Measurements from ENCODE around the gene CA14.
"Not testable (repeated sequence)": the region's sequence is repeated elsewhere in the genome, so short reads cannot be mapped to it uniquely, and the experiment has no call there.

Gene CA14

DNA sequence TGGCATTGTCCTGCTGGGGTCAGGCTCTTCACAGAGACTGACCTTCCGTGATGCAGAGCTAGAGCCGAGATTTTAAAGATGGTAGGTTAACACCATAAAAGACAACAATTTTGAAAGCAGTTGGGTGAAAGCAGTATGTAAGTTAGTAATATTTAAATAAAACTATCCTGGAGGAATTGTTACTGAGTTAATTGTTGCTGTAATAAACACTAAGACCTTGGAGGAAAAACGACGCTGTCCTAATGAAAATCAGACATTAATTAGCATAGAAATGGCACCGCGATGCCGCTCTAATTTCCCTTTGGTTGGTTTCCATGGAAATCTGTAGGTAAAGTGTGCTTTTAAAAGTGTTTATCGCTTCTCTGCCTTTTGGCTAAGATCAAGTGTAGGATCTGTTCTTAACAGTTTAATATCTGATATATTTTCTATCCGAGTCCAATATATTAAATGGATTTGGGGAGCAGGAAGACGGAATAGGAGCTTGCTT, 20.9 kb upstream of the CA14 start:
- no peak for DNase-seq

DNA sequence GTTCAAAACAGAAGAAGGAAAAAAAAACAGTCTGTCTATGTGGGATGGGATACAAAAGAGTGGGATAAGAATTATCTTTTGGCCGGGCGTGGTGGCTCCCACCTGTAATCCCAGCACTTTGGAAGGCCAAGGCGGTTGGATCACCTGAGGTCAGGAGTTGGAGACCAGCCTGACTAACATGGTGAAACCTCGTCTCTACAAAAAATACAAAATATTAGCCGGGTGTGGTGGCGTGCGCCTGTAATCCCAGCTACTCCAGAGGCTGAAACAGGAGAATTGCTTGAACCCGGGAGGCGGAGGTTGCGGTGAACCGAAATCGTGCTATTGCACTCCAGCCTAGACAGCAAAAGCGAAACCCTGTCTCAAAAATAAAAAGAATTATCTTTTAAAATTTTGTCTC, 20.4 kb upstream of the CA14 start:
- DNase-seq: not testable (repeated sequence)

DNA sequence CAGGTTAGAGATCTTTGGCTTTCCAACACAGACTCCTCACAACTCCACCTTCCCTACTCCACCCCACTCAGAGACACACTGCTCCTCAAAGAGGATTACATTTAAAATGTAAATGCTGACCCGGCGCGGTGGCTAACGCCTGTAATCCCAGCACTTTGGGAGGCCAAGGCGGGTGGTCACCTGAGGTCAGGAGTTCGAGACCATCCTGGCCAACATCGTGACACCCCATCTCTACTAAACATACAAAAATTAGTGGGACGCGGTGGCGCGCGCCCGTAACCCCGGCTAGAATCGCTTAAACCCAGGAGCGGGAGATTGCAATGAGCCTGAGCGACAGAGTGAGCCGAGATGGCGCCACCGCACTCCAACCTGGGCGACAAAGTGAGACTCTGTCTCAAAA, 19.8 kb upstream of the CA14 start:
- DNase-seq: no peak

DNA sequence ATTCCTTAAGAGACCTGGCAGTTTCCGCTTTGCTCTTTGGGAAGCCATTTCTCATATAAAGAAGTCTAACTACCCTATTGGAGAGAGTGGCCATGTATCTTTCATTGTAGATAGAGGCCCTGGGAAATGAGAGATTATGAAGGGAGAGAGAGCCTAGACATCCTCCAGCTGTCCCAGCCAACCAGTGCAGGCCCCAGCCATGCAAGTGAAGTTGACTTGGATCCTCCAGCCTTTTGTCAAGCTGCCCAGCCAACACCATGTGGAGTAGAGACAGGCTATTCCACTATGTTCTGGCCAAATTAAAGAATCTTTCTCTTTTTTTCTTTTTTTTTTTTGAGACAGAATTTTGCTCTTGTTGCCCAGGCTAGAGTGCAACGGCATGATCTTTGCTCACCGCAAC, 14.6 kb upstream of the CA14 start:
- no peak for DNase-seq

- no peak for DNase-seq
These were observed 7.6 kb upstream of the CA14 start for GRCh38 chr1:150249936-150250335.

DNA sequence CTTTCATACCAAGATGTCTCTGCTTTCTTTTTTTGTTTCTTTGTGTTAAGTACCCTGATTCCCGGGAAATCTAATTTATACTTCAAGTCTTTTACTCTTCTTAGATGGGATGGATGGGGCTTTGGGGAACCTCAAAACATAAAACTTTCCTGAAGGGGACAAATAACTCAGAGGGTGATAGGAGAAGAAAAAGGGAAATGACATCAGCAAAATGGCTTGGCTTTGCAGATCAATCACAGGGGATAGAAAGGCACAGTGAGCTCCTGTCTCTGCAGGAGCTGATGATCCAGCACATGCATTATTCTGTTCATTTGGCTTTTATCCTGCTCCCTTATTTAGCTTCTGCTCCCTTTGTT, 1.4 kb upstream of the CA14 start:
- no peak for DNase-seq

DNA sequence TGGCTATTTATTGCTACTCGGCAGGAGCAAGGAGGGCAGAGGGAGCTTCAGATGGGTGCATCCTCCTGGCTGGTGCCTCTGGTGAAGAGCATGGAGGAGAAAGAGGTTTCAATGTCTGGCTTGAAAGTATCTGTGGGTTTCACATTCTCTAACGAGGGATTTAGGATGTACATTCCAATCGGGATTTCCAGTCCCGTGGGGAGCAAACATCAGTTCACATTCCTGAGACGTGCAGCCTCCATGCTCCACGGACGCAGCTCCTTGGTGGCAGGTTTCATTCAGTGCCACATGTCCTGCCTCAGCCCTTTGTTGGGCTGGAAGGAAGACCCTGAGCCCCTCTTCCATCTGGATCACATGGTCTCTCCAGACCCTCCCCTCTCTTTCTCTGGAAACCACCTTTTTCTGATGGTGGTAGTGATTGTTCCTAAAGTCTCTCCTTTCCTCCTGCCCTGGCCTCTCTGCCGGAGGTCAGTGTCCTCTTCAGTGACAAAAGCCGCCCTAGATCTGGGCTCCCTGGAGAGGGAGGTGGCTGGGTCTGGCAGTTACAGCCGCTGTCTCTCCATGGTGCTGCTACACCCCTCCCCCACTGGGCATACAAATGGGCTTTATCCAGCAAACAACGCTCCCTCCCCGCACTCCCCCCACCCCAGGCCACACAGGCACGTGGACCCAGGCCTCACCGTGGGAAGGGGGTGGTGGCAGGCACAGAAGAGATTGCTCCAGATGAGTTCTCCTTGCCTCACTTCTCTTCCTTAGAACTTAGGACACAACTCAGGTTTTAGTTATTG, 826 bp upstream of the CA14 start:
- peak; percentile 68 for DNase-seq

GRCh38 chr1:150259217-150259616, 1.6 kb downstream of the CA14 start:
- no peak for DNase-seq

- DNase-seq: peak; percentile 88
These were observed 2.4 kb downstream of the CA14 start for GRCh38 chr1:150259758-150260669.

- DNase-seq: no peak
These were observed 3.8 kb downstream of the CA14 start for GRCh38 chr1:150261367-150261766.

GRCh38 chr1:150262388-150263320, 5.1 kb downstream of the CA14 start:
- no peak for DNase-seq

DNA sequence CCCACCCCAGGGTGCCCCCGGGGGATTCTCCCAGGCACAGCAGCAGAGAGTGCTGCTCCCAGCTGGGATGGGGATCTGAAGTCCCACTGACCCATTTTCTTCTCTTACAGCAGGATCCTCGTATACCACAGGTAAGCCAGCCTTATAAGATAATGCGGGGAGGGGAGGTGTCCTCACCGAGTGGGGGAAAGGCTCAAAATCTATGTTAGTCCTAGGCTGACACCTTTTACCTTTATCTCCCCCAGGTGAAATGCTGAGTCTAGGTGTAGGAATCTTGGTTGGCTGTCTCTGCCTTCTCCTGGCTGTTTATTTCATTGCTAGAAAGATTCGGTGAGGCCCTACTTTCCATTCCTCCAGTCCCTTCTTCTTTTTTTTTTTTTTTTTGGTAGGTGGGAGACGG, 6.0 kb downstream of the CA14 start:
- DNase-seq: no peak

GRCh38 chr1:150267896-150268295, 10.3 kb downstream of the CA14 start:
- no peak for DNase-seq

DNA sequence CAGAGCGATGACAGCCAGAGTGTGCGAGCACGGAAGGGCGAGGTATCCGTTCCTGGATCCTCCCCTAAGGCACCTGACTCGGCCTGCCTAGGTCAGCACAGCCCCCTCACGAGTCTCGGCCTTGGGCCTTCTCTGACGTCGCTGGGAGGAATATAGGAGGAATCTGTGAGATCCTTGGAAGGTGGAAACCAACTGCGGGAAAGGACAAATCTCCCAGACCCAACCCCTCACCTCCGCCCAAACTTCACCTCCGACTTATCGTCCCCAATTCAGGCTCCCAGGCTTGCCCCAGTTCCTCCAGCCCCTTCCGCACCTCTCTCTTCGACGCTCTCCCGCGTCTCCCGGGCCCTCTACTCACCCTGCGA, 10.7 kb downstream of the CA14 start:
- no peak for DNase-seq

GRCh38 chr1:150268705-150269403, 11.3 kb downstream of the CA14 start, which contains the start of gene APH1A:
TSS of gene APH1A (minus strand) at chr1:150269016. CDS start at chr1:150268810, 206 bp downstream.
- peak; percentile 98 for DNase-seq

DNA sequence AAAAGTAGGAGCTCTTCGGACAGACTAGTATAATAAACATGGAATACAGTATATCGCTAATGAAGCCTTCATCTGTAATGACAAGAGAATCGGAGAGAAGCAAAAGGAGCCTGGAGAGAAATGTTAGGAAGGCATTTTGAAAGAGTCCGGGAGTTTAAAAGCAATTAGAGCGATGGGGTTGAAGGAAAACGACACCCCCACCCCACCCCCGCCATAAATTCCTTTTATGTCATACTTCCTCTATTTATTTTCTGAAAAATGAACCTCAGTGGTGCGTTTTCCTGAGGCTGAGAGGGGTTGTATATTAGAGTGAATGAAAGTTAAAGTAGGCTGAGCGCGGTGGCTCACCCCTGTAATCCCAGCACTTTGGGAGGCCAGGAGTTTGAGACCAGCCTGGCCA, 11.9 kb downstream of the CA14 start:
- no peak for DNase-seq

DNA sequence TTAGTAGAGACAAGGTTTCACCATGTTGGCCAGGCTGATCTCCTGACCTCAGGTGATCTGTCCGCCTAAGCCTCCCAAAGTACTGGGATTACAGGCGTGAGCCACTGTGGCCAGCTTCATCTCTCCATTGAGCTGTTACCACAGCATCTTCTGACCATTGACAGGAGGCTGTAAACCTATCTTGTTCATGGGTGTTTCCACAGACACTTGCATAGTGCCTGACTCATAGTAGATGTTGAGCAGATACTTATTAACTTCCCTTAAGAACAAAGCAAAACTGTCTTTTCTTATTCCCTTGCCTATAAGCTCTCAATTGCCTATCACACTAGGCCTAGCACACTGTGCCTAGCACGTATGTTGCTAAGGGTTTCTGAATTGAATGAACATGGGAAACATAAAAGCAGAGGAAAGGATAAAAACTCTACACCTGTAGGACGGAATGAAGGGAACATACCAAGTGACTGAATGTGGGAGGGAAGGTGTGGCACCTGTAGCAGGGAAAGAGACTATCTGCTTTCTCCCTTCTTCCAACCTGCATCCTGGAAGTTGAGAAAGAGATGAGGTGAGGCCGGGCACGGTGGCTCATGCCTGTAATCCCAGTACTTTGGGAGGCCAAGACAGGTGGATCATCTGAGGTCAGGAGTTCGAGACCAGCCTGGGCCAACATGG, 13.9 kb downstream of the CA14 start:
- no peak for DNase-seq

GRCh38 chr1:150273311-150273710, 15.7 kb downstream of the CA14 start:
- DNase-seq: no peak

GRCh38 chr1:150280138-150280707, 22.6 kb downstream of the CA14 start:
- DNase-seq: no peak

DNA sequence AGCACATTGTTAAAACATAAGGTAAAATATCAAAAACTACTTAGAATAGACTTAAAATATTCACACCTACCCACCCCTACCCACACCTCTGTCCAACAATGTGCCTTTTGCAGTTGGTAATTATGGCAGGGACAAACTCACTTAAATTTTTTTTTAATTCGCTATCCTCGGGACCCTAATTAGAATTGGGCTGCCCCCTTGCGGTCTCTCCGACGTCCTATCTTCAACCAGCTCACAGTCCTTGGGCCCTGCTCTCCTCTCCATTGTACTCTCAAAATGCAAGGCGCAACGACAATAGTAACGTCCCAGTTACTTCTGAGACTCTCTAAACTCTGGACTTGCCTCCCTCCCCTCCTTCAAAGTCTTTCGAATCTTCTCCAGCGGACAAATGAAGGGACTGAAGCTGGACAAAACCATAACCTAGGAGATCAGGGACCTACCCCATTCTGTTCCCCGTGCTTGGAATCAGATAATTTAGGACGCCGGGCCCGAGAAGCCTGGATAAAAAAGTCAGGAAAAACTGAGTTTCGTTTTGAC, 23.7 kb downstream of the CA14 start:
- DNase-seq: peak; percentile 90

Data from NCI-H526 treated with DMSO at 0.1 percent for 48 hours (cell line).